ENCODE results near the gene PIK3R5. TPM values are rescaled to one million over a fixed set of nuclear protein-coding genes. Genes with fewer than 3 reads are reported as not detected.
"Not testable (repeated sequence)": the region's sequence is repeated elsewhere in the genome, so short reads cannot be mapped to it uniquely, and the experiment has no call there.

Gene PIK3R5
- polyA plus RNA-seq, 1 donor = 2.2 TPM

DNA sequence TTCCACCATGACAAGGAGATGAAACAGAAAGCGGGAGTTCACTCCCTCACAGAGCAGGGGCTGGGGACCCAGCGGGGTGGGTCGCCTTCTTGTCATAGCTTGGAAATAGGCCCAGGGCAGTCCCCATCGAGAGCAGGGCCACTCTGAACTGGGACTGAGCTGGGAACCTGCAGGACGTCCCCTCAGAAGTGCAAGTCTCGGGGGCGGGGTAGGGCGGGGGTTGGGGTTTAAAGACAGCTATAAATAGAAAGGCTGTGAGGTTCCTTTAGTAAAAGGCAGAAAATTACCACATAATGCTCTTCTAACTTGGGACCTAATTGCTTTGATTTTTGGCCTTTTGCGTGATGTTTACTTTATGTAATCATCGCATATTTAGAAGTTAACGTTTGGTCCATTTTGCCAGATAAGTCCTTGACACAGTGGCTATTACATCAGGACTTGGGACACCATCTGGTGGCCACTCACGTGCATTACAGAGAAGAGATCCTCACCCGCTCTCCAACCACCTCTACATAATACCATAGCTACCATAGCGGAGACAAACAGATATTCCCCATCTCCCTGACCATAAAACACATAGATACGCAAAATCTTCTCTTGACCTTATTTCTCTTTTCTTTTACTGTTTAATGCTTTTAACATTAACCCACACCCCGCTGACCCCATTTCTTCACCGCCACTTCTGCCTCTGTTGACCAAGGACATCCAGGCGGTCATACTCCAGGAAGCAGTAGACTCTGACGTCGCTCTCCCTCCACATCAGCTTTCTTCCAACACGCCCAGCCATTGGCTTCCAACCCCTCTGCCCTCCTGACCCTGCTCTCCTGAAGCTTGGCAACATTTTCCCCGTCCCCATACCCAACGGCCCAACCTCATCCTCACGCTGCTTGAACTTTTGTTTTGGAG, 70.6 kb downstream of the PIK3R5 start:
- peak; percentile 66 for DNase-seq

DNA sequence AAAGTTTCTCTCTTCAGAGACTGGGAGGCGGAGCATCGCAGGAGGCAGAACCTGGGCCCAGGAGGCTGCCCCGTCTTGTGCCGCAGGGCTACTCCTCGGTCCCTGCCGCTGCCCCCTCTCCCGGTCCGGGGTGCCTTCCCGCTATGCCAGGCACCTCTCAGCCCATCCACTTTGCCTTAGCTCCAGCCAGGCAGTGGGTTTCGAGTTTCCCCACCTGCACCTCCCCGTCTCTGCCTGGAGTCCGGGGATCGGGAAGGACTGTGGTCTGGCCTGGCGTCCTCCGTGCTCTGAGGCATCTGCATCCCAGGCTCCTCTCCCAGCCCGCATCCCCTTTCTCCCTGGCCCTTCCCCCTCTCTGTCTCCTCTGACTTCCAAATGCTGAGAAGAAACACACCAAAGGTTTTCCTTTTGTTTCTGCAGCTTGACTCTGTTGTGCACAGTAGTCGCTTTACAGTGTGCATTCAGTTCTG, 71.3 kb downstream of the PIK3R5 start:
- no peak for DNase-seq

- no peak for DNase-seq
Observed at GRCh38 chr17:8893621-8894201, 71.8 kb downstream of the PIK3R5 start.

- no peak for DNase-seq
Observed at GRCh38 chr17:8893059-8893458, 72.4 kb downstream of the PIK3R5 start.

- DNase-seq = no peak
Observed at GRCh38 chr17:8892338-8892690, 73.2 kb downstream of the PIK3R5 start.

- DNase-seq = no peak
Observed at GRCh38 chr17:8890671-8891070, 74.8 kb downstream of the PIK3R5 start.

DNA sequence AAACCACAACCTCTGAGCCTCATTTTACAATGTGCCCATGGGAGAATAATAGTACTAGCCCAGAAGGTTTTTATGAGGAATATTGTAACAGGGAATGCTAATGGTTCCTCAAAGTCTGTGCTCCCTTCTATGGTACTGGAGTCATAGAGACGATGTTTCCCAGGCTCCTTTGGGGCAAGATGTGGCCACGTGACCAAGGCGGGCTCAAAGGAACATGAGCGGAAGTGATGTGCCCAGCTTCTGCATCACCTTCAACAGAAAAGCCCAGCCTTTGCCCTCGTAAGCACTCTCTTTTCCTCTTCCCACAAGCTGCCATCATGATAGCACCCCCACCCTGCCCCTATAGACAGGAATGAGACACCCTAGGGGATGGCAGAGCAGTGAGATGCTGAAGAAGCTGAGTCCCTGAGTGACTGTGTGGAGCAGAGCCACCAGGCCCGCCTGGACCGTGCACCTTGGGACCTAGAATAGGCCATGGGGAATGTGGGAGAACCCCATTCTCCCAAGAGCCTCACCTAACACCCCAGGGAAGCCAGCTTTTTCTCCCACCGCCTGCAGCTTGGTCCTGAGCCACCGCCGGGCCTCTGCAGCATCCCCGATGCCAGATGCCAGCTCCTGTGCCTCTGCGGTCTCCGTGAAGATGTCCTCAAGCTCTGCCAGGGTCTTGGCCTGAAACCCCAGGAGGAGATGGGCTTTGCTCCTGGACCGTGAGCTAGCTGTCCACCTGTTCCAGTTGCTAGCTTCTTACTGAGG, 75.9 kb downstream of the PIK3R5 start:
- DNase-seq = no peak

DNA sequence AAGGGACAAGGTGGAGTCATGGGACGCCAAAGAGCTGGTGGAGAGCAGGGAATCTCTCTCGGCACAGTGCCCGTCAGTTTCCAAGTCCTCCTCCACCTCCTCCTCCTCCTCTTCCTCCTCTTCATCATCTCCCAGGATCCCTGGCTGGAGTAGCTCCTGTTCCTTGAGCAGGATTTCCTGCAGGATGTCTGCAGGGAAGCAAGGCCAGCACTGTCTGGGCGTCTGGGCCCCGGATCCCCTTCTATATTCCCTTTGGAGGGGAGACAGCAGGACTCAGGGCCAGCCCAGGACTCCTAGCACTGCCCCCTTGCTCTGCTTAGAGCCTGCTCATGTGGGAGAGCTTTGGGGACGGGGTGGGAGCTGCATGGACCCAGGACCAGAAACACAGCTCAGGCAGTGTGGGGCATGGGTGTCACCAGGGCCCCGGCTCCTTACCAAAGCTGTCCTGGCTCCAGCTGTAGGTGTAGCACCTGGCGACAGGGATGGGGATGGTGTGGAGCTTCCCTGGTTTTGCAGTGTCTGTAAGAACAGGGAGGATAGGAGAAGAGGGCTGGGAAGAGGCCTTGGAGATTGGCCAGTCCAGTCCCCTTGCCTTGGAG, 76.7 kb downstream of the PIK3R5 start:
- no peak for DNase-seq

- peak; percentile 49 for DNase-seq
Observed at GRCh38 chr17:8887834-8888703, 77.4 kb downstream of the PIK3R5 start.

GRCh38 chr17:8887301-8887700, 78.2 kb downstream of the PIK3R5 start:
- DNase-seq = no peak

GRCh38 chr17:8885967-8886684, 79.4 kb downstream of the PIK3R5 start:
- no peak for DNase-seq

DNA sequence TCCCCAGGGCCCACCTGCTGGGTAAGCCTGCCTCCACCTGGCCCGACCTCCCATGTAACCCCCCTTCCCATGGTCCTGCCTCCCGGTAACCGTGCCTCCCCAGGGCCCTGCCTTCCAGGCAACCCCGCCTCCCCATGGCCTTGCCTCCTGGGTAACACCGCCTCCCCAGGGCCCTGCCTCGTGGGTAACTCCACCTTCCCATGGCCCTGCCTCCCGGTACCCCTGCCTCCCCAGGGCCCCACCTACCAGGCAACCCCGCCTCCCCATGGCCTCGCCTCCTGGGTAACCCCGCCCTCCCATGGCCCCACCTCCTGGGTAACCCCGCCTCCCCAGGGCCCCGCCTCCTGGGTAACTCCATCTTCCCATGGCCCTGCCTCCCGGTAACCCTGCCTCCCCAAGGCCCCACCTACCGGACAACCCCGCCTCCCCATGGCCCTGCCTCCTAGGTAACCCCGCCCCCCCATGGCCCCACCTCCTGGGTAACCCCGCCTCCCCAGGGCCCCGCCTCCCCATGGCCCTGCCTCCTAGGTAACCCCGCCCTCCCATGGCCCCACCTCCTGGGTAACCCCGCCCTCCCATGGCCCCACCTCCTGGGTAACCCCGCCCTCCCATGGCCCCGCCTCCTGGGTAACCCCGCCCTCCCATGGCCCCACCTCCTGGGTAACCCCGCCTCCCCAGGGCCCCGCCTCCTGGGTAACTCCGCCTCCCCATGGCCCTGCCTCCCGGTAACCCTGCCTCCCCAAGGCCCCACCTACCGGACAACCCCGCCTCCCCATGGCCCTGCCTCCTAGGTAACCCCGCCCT, 80.1 kb downstream of the PIK3R5 start:
- not testable (repeated sequence) for DNase-seq

DNA sequence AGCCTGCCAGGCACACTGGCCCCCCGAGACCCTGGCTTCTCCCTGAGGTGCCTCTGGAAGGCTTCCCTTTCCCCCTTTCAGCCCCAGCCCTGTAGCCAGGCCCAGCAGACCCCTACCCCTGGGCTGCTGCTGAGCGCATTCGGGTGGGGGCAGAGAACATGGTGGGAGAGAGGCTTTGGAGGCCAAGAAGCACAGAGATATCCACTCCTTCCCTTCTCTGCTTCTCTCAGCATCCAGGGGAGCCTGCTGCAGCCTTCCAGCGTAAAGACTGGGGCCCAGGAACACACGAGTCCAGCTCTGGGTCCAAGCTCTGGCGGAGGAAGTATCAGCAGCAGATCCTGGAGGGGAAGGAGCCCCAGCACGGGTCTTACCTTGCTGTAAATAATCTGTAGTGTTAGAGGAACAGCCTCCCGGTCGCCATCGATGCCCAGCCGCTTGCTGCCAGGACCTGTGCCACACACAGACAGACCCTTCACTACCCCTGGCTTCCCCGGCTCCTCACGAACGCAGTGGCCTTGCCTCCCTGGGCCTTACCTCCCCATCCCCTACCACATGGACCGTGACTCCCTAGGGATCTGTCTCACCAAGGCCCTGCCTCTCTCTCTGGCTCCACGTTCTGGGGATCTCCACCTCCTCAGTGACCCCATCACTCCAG, 81.0 kb downstream of the PIK3R5 start:
- DNase-seq = no peak

- DNase-seq = no peak
Observed at GRCh38 chr17:8883353-8883752, 82.2 kb downstream of the PIK3R5 start.

- DNase-seq = no peak
Observed at GRCh38 chr17:8881606-8882005, 83.9 kb downstream of the PIK3R5 start.

- DNase-seq = no peak
Observed at GRCh38 chr17:8880466-8880865, 85.0 kb downstream of the PIK3R5 start.

DNA sequence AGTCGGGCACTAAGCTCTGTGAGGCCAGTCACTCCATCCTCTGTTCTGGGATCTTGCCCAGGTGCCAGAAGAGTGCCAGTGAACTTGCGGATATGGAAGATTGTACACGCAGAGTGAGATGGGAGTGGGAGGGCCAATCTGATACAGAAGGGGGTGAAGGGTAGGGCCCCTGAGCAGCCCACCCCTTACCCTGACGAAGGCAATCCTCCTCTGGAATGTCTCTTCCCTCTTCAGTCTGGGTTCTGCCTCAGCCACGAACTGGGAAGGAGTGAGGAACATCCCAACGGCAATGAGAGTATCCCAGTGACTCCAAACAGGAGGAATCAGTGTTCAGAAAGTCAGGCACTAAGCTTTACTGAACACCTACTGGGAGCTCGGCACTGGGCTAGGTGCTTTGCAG, 86.1 kb downstream of the PIK3R5 start:
- no peak for DNase-seq

DNA sequence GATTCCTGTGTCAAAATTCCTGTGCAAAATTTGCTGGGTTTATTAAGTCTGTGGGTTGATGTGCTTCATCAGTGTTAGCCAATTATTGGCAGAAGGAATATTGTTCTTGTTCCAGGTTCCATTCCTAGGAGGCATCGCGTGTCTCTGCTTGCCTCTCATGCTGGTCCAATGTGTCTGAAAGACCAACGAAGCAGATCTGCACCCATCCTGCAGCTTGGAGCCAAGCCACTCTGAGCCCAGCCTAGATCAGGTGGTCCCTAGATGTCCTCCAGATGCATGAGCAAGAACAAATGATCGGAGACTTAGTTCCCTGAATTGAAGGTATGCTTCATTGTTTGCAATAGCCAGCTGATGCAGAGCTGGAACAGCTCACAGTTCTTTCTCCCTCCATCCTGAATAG, 87.5 kb downstream of the PIK3R5 start:
- no peak for DNase-seq

DNA sequence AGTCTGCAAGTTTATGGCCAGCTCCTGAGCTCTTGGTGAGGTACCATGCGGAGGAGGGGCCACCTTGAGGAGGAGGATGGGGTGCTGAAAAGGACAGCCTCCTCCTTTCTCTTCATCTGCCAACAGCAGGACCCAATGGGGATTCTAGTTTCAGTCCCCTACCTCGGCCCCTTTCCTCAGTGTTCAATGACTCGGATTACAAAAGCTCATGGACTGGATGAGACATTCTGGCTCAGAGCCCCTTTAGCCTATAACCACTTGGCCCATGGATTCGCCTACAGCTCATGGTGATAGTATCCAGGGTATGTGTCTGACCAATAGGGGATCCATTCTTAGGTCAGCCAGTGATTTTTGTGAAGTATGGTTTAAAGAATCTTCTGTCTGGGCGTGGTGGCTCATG, 89.5 kb downstream of the PIK3R5 start:
- DNase-seq = no peak

DNA sequence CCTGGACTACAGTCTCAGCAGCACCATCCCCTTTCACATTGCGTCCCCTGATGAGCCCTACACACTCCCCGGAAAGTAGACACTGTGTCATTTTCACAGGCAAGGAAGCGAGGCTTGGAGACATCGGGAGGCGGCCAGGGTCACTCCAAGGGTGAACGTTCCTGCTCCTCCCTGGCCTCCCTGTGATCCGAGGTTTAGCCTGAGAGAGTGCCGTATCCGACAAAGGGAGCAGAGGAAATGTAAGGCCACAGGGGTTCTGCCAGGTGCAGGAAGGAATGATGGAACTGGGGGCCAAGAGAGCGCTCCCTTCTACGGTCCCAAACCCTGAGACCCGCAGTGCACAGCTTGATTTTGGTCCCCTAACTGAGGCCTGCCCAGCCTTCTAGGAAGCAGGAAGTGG, 90.1 kb downstream of the PIK3R5 start:
- no peak for DNase-seq
